CD14-positive monocyte (primary cell): ENCODE data around the gene LUZP1. TPM values are rescaled to one million over a fixed set of nuclear protein-coding genes. Genes with fewer than 3 reads are reported as not detected.

ENCODE experiments used
- DNase-seq, 3 donors: peaks; one replicate each; pipeline ENCODE4 v3.0.0-alpha.2; 2011 to 2022
- H2AFZ ChIP-seq: 2 replicates; pipeline ENCODE4 v1.6.0; 2012; ENCODE audit warnings: mild to moderate bottlenecking, low read depth, low read length, inconsistent platforms; ENCODE audit not compliant: insufficient read depth, poor library complexity, severe bottlenecking
- H3K27ac ChIP-seq, 2 donors: 1 replicate in 1 of 2; 2 replicates in 1 of 2; pipeline ENCODE4 v1.5.1; 2012 to 2013; ENCODE audit warnings: low read length in 2 of 2, control low read depth in 1 of 2, inconsistent platforms in 1 of 2, low read depth in 1 of 2, mild to moderate bottlenecking in 1 of 2
- H3K27me3 ChIP-seq, 2 donors: one replicate each; pipeline versions ENCODE4 v1.6.0 to v1.6.1; 2011 to 2013; ENCODE audit warnings: low read length in 2 of 2; ENCODE audit not compliant: control insufficient read depth in 2 of 2, insufficient read depth in 2 of 2
- H3K36me3 ChIP-seq, 2 donors: replicated peaks in 1 of 2; 1 replicate in 1 of 2; 2 replicates in 1 of 2; pipeline versions ENCODE4 v1.5.1 to v1.6.1; 2012 to 2013; ENCODE audit warnings: low read length in 2 of 2, control low read depth in 1 of 2, inconsistent platforms in 1 of 2, mild to moderate bottlenecking in 1 of 2; ENCODE audit not compliant: insufficient read depth in 2 of 2, control insufficient read depth in 1 of 2
- H3K4me1 ChIP-seq, 2 donors: 1 replicate in 1 of 2; 2 replicates in 1 of 2; pipeline versions ENCODE4 v1.5.1 to v1.6.1; 2012 to 2013; ENCODE audit warnings: low read length in 2 of 2, control low read depth in 1 of 2, inconsistent platforms in 1 of 2, mild to moderate bottlenecking in 1 of 2, moderate library complexity in 1 of 2; ENCODE audit not compliant: insufficient read depth in 2 of 2, control insufficient read depth in 1 of 2
- H3K4me2 ChIP-seq: replicated peaks from 2 replicates; pipeline ENCODE3; 2012; ENCODE audit warnings: low read length, moderate library complexity, mild to moderate bottlenecking; ENCODE audit not compliant: poor library complexity, severe bottlenecking; ENCODE audit errors: extremely low read depth
- H3K4me3 ChIP-seq, 3 experiments: fragments of 200-600 bp in 1 of 3; sonication (generic) in 1 of 3; replicated peaks in 1 of 3; 1 replicate in 2 of 3; 2 replicates in 1 of 3; pipeline ENCODE4 v1.5.1; 2011 to 2013; ENCODE audit warnings: low read length in 3 of 3, mild to moderate bottlenecking in 3 of 3, control low read depth in 2 of 3, low read depth in 2 of 3, inconsistent platforms in 1 of 3, moderate library complexity in 1 of 3
- H3K79me2 ChIP-seq: 2 replicates; pipeline ENCODE4 v1.6.0; 2012; ENCODE audit warnings: mild to moderate bottlenecking, control low read depth, inconsistent platforms, low read length, moderate library complexity; ENCODE audit not compliant: insufficient read depth
- H3K9ac ChIP-seq: 2 replicates; pipeline ENCODE4 v1.6.0; 2017; ENCODE audit warnings: low read length, mild to moderate bottlenecking; ENCODE audit not compliant: insufficient read depth, poor library complexity, severe bottlenecking
- H3K9me3 ChIP-seq, 2 donors: replicated peaks in 1 of 2; 1 replicate in 1 of 2; 2 replicates in 1 of 2; pipeline versions ENCODE4 v1.5.1 to v1.6.1; 2012 to 2013; ENCODE audit warnings: low read length in 2 of 2, control low read depth in 1 of 2; ENCODE audit not compliant: control insufficient read depth in 1 of 2, insufficient read depth in 1 of 2
- H4K20me1 ChIP-seq: 2 replicates; pipeline ENCODE4 v1.6.0; 2012; ENCODE audit warnings: mild to moderate bottlenecking, low read length, control low read depth, moderate library complexity; ENCODE audit not compliant: insufficient read depth
- H3K27ac Mint-ChIP-seq, 7 donors: one replicate each; pipeline ENCODE4 v1.8.0; 2020; ENCODE audit warnings: mild to moderate bottlenecking in 7 of 7, mixed read lengths in 7 of 7, moderate library complexity in 6 of 7, inconsistent platforms in 2 of 7
- H3K27me3 Mint-ChIP-seq, 3 donors: one replicate each; pipeline ENCODE4 v1.8.0; 2021 to 2022; ENCODE audit warnings: low read depth in 3 of 3, mild to moderate bottlenecking in 3 of 3, mixed read lengths in 3 of 3, moderate library complexity in 3 of 3, inconsistent platforms in 1 of 3
- H3K36me3 Mint-ChIP-seq, 2 donors: one replicate each; pipeline ENCODE4 v1.8.0; 2020; ENCODE audit warnings: mixed read lengths in 2 of 2, inconsistent platforms in 1 of 2, mild to moderate bottlenecking in 1 of 2
- H3K4me1 Mint-ChIP-seq: one replicate; pipeline ENCODE4 v1.8.0; 2020; ENCODE audit warnings: mild to moderate bottlenecking, mixed read lengths
- H3K4me3 Mint-ChIP-seq, 2 donors: one replicate each; pipeline ENCODE4 v1.8.0; 2020; ENCODE audit warnings: mild to moderate bottlenecking in 2 of 2, mixed read lengths in 2 of 2, moderate library complexity in 1 of 2
- H3K9me3 Mint-ChIP-seq, 7 donors: one replicate each; pipeline ENCODE4 v1.8.0; 2020 to 2022; ENCODE audit warnings: mixed read lengths in 7 of 7, mild to moderate bottlenecking in 6 of 7, moderate library complexity in 6 of 7, inconsistent platforms in 2 of 7
- WGBS: methylation state at CpG from one replicate; pipeline ENCODE4 v1.1.5; 2013; ENCODE audit warnings: missing lambda C conversion rate; ENCODE audit not compliant: insufficient coverage; 5-methylcytosine and 5-hydroxymethylcytosine counted together
- intact Hi-C, 2 donors: fragments of 100-400 bp; cut with micrococcal nuclease; formaldehyde crosslinking; loops; one replicate each; pipeline versions ENCODE4 v1.15.0 to v1.15.1; 2023
- polyA plus RNA-seq, 3 donors: library from polyadenylated mRNA; depleted of rRNA in 1 of 3; unstranded in 2 of 3; stranded (reverse) in 1 of 3; fragments of 300-500 nt in 2 of 3; fragments of >200 nt in 1 of 3; fragmentation: Illumina TruSeq in 2 of 3; gene quantifications; 1 replicate in 2 of 3; 2 replicates in 1 of 3; pipeline ENCODE4 v1.2.3, GENCODE V29; 2012 to 2021
- TF ChIP-seq, protein P1 (sequence below): fragments of 200-600 bp; IDR thresholded peaks from one replicate; pipeline ENCODE4 v1.8.0; 2022; ENCODE audit warnings: antibody characterized with exemption, mild to moderate bottlenecking

Gene LUZP1
- polyA plus RNA-seq, 3 donors = 4.4 to 8.7 (median 5.8) TPM

DNA sequence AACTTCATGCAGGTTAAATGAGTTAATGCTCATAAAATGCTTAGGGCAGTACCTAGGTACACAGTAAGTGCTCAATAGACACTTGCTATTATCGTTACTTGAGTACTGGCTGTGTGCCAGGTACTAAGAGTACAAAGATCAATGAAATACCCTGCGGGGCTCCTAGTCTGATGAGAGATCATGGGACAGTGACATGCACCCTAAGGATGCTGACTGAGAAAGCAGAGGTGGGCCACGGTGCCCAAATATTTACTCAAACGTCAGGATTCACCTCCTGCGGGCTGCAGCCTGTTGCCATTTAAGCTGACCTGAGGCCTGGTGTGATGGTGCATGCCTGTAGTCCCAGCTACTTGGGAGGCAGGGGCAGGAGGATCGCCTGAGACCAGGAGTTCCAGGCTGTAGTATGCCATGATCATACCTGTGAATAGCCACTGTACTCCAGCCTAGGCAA is 19.8 kb upstream of the LUZP1 start:
- Histone ChIP-seq H4K20me1 (no peaks in the 10 kb centered on the region), H3K27ac (no peak overlapping the region), H3K36me3 (no peaks in the 10 kb centered on the region), H3K4me1 (peaks cover 0 to 3% of the 10 kb centered on the region in 2 donors), H3K4me3 (no peak overlapping the region), H3K79me2 (no peaks in the 10 kb centered on the region), H3K27me3 (no peaks in the 10 kb centered on the region), H3K9me3 (no peaks in the 10 kb centered on the region), H2AFZ (no peak overlapping the region), H3K4me2 (no peak overlapping the region), H3K9ac (no peak overlapping the region)
- no peak for DNase-seq
- Mint-ChIP-seq H3K4me3 (no peak overlapping the region), H3K27me3 (peaks cover 9 to 15% (median 13%) of the 10 kb centered on the region in 3 donors), H3K4me1 (peaks cover 6% of the 10 kb centered on the region), H3K36me3 (no peaks in the 10 kb centered on the region), H3K27ac (no peak overlapping the region), H3K9me3 (no peaks in the 10 kb centered on the region)
- 97% methylated on average over 4 of the region's 6 CpGs for WGBS
- TF ChIP-seq, protein P1, sequence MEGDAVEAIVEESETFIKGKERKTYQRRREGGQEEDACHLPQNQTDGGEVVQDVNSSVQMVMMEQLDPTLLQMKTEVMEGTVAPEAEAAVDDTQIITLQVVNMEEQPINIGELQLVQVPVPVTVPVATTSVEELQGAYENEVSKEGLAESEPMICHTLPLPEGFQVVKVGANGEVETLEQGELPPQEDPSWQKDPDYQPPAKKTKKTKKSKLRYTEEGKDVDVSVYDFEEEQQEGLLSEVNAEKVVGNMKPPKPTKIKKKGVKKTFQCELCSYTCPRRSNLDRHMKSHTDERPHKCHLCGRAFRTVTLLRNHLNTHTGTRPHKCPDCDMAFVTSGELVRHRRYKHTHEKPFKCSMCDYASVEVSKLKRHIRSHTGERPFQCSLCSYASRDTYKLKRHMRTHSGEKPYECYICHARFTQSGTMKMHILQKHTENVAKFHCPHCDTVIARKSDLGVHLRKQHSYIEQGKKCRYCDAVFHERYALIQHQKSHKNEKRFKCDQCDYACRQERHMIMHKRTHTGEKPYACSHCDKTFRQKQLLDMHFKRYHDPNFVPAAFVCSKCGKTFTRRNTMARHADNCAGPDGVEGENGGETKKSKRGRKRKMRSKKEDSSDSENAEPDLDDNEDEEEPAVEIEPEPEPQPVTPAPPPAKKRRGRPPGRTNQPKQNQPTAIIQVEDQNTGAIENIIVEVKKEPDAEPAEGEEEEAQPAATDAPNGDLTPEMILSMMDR = no peak
- intact Hi-C loops = no loop called here

DNA sequence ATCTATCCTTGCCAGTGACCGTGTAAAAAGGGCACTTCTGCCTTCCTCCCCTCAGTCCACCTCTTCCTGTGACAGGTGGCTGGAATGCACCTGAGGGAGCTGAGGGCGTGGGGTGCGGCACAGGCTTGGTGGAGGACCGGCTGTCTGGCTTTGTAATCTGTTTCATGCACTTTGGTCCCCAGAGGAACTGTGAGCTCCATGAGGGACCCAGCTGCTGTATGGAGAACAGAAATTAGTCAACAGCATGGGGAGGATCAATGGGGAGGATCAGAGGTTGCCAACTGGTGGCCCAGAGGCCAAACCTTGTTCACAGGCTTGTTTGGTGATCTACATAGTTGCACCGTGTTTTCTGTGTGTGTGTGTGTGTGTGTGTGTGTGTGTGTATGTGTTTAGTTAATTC is 19.0 kb upstream of the LUZP1 start:
- no peak overlapping the region for H3K9ac ChIP-seq
- H3K27ac ChIP-seq = no peak overlapping the region
- H4K20me1 ChIP-seq = no peaks in the 10 kb centered on the region
- Mint-ChIP-seq H3K9me3 (no peaks in the 10 kb centered on the region), H3K27me3 (peaks cover 7 to 14% (median 13%) of the 10 kb centered on the region in 3 donors), H3K4me3 (no peak overlapping the region), H3K36me3 (no peaks in the 10 kb centered on the region), H3K4me1 (peaks cover 6% of the 10 kb centered on the region), H3K27ac (no peak overlapping the region)
- no peak overlapping the region for H2AFZ ChIP-seq
- peaks cover 0 to 3% of the 10 kb centered on the region in 2 donors for H3K4me1 ChIP-seq
- WGBS = 59% methylated on average over 2 of the region's 5 CpGs
- H3K9me3 ChIP-seq = no peaks in the 10 kb centered on the region
- TF ChIP-seq, protein P1 = no peak
- no peak overlapping the region for H3K4me3 ChIP-seq
- H3K4me2 ChIP-seq = no peak overlapping the region
- intact Hi-C loops = no loop called here
- DNase-seq = no peak
- H3K27me3 ChIP-seq = no peaks in the 10 kb centered on the region
- no peaks in the 10 kb centered on the region for H3K36me3 ChIP-seq
- H3K79me2 ChIP-seq = no peaks in the 10 kb centered on the region
